GM10248 (cell line): Measurements from ENCODE around the gene MOV10L1.

ENCODE experiments used
- CTCF ChIA-PET: fragments of 300-600 bp; sonication (Branson Sonifier 250); formaldehyde crosslinking; extraction: SDS; loops from one replicate; lab custom pipeline; 2021; ENCODE audit warnings: antibody characterized with exemption; lab: Yijun Ruan, JAX
- POLR2A ChIA-PET: fragments of 350-650 bp; sonication (Branson Sonifier 250); formaldehyde crosslinking; extraction: SDS; loops from one replicate; lab custom pipeline; 2020; ENCODE audit warnings: antibody characterized with exemption; lab: Yijun Ruan, JAX
- DNase-seq: peaks from one replicate; pipeline ENCODE4 v3.0.0; 2012; ENCODE audit errors: extremely low spot score
- TF ChIP-seq, protein P1 (sequence below): IDR thresholded peaks from 2 replicates; pipeline ENCODE4 v1.5.1; 2012; ENCODE audit warnings: mild to moderate bottlenecking, low read depth; ENCODE audit errors: extremely low read depth, missing control alignments, control extremely low read depth

The MOV10L1 gene

DNA sequence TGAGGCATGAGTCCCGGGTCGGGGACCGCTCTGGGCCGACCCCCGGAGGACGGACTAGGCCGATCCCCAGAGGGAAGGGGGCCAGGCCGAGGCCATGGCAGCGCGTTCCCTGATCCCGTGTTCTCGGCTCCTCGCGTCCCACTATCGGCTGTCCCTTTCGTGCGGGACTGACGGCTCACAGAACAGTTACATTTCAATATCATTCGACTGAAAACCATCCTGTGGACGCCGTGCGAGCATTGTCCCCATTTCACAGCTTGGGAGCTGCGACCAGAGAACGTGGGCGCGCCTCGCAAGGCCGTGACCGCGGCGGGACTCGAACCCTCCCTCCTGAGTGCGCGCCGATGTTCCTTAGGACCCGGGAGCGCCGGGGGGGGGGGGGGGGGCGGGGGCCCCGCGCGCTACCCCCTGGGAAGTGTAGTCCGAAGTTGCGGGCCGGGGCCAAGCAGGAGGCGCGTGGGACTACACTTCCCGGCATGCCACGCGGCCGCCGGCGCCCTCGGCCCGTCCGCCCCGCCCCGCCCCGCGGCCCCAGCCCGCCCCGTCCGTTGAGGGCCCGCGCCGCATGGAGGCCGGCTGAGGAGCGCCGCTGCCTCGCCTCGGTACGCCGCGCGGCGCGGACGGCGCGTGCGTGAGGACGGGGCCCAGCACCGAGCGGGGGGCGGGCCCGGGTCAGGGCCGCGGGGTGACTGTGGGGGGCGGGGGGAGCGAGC, 95.7 kb downstream of the MOV10L1 start, which contains the start of gene TRABD:
Gene TRABD (plus strand): TSS at position 539 of the 713 bp plus-strand sequence. CDS start 7,148 bp downstream, outside the sequence.
- DNase-seq, result peak; percentile 95
- TF ChIP-seq, protein P1, sequence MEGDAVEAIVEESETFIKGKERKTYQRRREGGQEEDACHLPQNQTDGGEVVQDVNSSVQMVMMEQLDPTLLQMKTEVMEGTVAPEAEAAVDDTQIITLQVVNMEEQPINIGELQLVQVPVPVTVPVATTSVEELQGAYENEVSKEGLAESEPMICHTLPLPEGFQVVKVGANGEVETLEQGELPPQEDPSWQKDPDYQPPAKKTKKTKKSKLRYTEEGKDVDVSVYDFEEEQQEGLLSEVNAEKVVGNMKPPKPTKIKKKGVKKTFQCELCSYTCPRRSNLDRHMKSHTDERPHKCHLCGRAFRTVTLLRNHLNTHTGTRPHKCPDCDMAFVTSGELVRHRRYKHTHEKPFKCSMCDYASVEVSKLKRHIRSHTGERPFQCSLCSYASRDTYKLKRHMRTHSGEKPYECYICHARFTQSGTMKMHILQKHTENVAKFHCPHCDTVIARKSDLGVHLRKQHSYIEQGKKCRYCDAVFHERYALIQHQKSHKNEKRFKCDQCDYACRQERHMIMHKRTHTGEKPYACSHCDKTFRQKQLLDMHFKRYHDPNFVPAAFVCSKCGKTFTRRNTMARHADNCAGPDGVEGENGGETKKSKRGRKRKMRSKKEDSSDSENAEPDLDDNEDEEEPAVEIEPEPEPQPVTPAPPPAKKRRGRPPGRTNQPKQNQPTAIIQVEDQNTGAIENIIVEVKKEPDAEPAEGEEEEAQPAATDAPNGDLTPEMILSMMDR, result no peak
- POLR2A ChIA-PET, result no interaction called here
- CTCF ChIA-PET, result no interaction called here

DNA sequence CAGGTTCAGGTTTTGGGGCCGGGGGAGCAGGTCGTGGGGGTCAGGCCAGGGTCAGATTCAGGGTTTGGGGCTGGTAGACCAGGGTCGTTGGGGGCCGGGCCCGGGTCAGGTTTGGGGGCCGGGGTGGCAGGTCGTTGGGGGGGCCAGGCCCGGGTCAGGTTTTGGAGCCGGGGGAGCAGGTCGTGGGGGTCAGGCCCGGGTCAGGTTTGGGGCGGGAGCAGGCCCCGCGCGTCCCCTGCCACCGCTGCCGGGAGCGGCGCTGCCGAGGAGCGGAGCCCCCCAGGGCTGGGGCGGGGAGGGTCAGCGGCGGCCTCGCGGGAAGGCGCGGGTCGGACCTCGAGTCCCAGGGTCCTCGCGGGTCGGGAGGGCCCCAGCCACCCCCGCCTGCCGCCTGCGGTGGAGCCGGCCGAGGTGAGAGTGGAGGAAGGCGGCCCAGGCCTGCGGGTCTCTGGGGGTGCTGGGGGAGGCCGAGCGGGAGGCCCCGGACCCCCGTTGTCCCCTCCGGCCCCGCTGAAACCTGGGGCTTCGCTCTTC, 96.4 kb downstream of the MOV10L1 start:
- ChIA-PET CTCF (interaction anchor here (1.5 kb wide), 1 partner anchor 90 kb away, joined by 3 read pairs; no protein-coding TSS in a partner anchor), POLR2A (no interaction called here)
- TF ChIP-seq, protein P1, result no peak

DNA sequence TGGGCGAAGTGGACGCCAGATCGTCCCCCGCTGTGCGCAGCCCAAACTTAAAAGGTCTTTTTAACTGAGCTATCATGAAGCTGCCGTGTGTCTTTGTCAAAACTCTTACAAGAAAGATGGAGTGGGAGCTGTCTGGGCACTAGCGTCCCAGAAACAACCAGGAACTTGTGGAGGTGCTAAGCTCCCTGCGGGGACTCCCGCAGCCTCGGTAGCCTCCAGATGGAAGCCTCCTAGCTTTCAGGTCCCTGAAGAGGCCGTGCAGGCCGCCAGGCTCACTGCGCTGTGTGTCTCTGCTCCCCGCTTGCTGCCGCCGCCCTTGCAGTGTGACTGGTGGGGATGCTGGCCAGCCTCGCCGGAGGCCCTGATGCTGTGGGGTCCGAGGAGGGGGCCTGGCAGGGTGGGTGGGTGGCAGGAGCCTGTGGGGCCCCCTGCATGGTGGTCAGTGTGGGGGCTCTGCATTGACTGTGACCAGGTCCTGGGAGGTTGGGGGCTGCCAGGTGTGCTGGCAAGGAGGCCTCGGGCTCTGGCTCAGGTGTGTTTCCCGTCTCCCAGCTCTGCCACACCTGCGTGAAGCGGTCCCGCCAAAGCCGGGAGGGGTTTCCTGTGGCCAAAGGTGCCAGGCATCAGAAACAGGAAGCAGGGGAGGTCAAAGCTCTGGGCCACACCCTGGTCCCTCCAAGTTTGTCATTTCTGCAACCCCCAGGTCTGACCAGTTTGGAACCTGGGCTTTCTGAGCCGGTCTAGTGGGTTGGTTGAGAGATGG, 97.1 kb downstream of the MOV10L1 start:
- ChIA-PET CTCF (interaction anchor here (1.0 to 1.5 kb wide), 3 partner anchors 15 to 256 kb away, joined by 3 to 4 read pairs (median 3); no protein-coding TSS in a partner anchor), POLR2A (no interaction called here)
- DNase-seq, result no peak
- TF ChIP-seq, protein P1, result no peak

More for the DNA sequence above, 96.4 kb downstream of the MOV10L1 start:
- DNase-seq, result no peak

DNA sequence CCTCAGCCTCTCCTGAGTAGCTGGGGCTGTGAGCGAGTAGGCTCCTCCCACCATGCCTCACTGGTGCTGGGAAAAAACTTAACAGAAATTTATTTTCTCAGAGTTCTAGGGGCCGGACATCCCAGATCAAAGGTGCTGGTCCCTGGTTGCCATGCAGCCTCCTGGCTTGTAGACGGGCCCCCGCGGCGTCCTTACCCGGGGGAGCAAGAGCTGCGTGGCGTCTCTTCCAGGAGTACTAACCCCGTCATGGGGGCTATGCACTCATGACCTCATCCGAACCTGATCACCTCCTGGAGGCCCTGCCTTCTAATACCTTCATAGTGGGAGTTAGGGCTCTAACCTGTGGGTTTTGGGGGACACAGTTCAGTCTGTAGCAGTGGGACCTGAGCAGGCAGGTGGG, 98.5 kb downstream of the MOV10L1 start:
- DNase-seq, result no peak
- TF ChIP-seq, protein P1, result no peak
- CTCF ChIA-PET, result no interaction called here
- POLR2A ChIA-PET, result no interaction called here

DNA sequence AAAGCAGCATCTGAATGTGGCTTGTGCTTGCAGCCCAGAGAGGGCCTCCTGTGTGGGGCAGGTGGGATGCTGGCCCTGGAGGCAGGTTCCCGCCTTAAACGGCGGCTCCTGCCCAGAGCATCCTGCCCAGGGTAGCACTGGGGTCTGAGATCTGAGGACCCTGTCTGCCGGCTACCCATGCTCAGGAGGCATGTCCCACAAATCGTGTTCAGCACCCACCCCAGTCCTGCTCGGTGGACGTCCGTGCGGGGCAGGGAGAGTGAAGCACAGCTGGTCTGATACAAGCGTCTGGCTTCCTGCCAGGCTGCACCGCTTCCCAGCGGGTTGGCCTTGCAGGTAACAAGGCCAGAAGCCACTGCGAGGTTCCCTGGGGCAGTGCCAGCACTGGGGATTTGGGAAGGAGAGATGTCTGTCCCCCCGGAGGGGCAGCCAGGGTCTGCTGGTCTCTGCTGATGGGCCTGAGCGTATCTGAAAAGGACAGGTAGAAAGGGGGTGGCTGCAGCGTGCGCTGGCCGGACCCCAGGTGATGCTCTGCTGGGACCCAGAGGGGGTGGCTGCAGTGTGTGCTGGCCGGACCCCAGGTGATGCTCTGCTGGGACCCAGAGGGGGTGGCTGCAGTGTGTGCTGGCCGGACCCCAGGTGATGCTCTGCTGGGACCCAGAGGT, 99.5 kb downstream of the MOV10L1 start:
- no peak for DNase-seq
- ChIA-PET CTCF (interaction anchor here (1.2 to 2.4 kb wide), 6 partner anchors 12 to 259 kb away, joined by 3 to 11 read pairs (median 4); partner anchors contain the start of gene SELENOO), POLR2A (no interaction called here)
- TF ChIP-seq, protein P1, result no peak

DNA sequence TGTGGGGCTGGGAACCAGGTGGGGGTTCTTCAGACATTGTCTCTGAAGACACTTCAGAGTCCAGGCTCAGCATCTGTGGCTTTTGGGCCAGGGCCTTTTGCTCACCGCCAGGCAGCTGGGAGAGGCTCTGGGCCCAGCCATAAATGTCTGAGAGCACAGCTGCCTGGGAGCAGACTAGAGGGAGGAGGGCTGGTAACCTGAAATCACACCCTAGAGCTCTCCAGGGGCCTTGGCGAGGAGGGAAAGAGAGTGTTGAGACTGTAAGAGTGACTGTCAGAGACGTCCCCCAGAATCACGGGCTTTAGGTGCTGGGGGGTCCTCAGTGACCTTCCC, 100.0 kb downstream of the MOV10L1 start:
- no peak for DNase-seq
- ChIA-PET CTCF (interaction anchor here (1.2 to 2.4 kb wide), 6 partner anchors 11 to 259 kb away, joined by 3 to 11 read pairs (median 4); partner anchors contain the start of gene SELENOO), POLR2A (no interaction called here)
- TF ChIP-seq, protein P1, result no peak
